H9 (cell line): ENCODE measurements around the gene NR1H2. TPM values are rescaled to one million over a fixed set of nuclear protein-coding genes. Genes with fewer than 3 reads are reported as not detected.

Source experiments
- DNase-seq: peaks from one replicate; pipeline ENCODE4 v3.0.0-alpha.2; 2017
- H2AFZ ChIP-seq: one replicate; pipeline ENCODE4 v1.6.1; 2013; ENCODE audit warnings: mild to moderate bottlenecking, low read length, control low read depth, moderate library complexity
- H2AK5ac ChIP-seq: 2 replicates; pipeline ENCODE4 v1.6.1; 2013; ENCODE audit warnings: low read length, control low read depth, mixed read lengths; ENCODE audit not compliant: insufficient read length
- H2BK120ac ChIP-seq: one replicate; pipeline ENCODE4 v1.6.1; 2013; ENCODE audit warnings: low read depth, mild to moderate bottlenecking, low read length, control low read depth, inconsistent platforms; ENCODE audit not compliant: poor library complexity, severe bottlenecking
- H2BK12ac ChIP-seq: 2 replicates; pipeline ENCODE4 v1.6.1; 2013; ENCODE audit warnings: low read length, control low read depth, mixed read lengths, low read depth; ENCODE audit not compliant: insufficient read length
- H2BK15ac ChIP-seq: 2 replicates; pipeline ENCODE4 v1.6.1; 2013; ENCODE audit warnings: low read depth, low read length, control low read depth
- H2BK20ac ChIP-seq: one replicate; pipeline ENCODE4 v1.6.1; 2013; ENCODE audit warnings: low read depth, mild to moderate bottlenecking, low read length, control low read depth, inconsistent platforms; ENCODE audit not compliant: poor library complexity, severe bottlenecking
- H2BK5ac ChIP-seq: 2 replicates; pipeline ENCODE4 v1.6.1; 2013; ENCODE audit warnings: low read length, control low read depth, mixed read lengths; ENCODE audit not compliant: insufficient read length
- H3K14ac ChIP-seq: 2 replicates; pipeline ENCODE4 v1.6.1; 2013; ENCODE audit warnings: low read length, control low read depth; ENCODE audit not compliant: insufficient read depth
- H3K18ac ChIP-seq: 2 replicates; pipeline ENCODE4 v1.6.1; 2013; ENCODE audit warnings: low read depth, mild to moderate bottlenecking, mixed read lengths, low read length, control low read depth; ENCODE audit not compliant: insufficient read length
- H3K23ac ChIP-seq: 2 replicates; pipeline ENCODE4 v1.6.1; 2013; ENCODE audit warnings: low read length, control low read depth, mixed read lengths, low read depth; ENCODE audit not compliant: insufficient read length
- H3K23me2 ChIP-seq: 2 replicates; pipeline ENCODE4 v1.6.1; 2013; ENCODE audit warnings: low read depth, mild to moderate bottlenecking, mixed read lengths, low read length, control low read depth; ENCODE audit not compliant: insufficient read length, poor library complexity, severe bottlenecking
- H3K27ac ChIP-seq: 2 replicates; pipeline ENCODE4 v1.5.1; 2013; ENCODE audit warnings: low read length, control low read depth, mixed read lengths, low read depth; ENCODE audit not compliant: insufficient read length
- H3K27me3 ChIP-seq: 2 replicates; pipeline ENCODE4 v1.6.1; 2013; ENCODE audit warnings: low read length, control low read depth, inconsistent platforms; ENCODE audit not compliant: insufficient read depth
- H3K4ac ChIP-seq: 2 replicates; pipeline ENCODE4 v1.6.1; 2013; ENCODE audit warnings: low read depth, mild to moderate bottlenecking, control low read depth, inconsistent platforms, low read length, moderate library complexity
- H3K4me1 ChIP-seq: 2 replicates; pipeline ENCODE4 v1.6.1; 2013; ENCODE audit warnings: low read length, control low read depth, inconsistent platforms; ENCODE audit not compliant: insufficient read depth
- H3K4me2 ChIP-seq: 2 replicates; pipeline ENCODE4 v1.6.1; 2013; ENCODE audit warnings: low read length, control low read depth, mixed read lengths; ENCODE audit not compliant: insufficient read length, insufficient read depth
- H3K56ac ChIP-seq: 2 replicates; pipeline ENCODE4 v1.6.1; 2013; ENCODE audit warnings: low read depth, mild to moderate bottlenecking, mixed read lengths, low read length, control low read depth; ENCODE audit not compliant: insufficient read length
- H3K79me1 ChIP-seq: 2 replicates; pipeline ENCODE4 v1.6.1; 2013; ENCODE audit warnings: low read depth, mild to moderate bottlenecking, moderate library complexity, low read length, control low read depth, inconsistent platforms; ENCODE audit not compliant: insufficient read depth, poor library complexity, severe bottlenecking
- H3K79me2 ChIP-seq: 2 replicates; pipeline ENCODE4 v1.6.1; 2013; ENCODE audit warnings: low read length, control low read depth, inconsistent platforms; ENCODE audit not compliant: insufficient read depth
- H3K9ac ChIP-seq: 2 replicates; pipeline ENCODE4 v1.6.1; 2013; ENCODE audit warnings: low read length, control low read depth, mixed read lengths; ENCODE audit not compliant: insufficient read length; ENCODE audit errors: extremely low read depth
- H3K9me3 ChIP-seq: one replicate; pipeline ENCODE4 v1.6.1; 2013; ENCODE audit warnings: low read depth, low read length, inconsistent platforms; ENCODE audit not compliant: control insufficient read depth
- H3T11ph ChIP-seq: one replicate; pipeline ENCODE4 v1.6.1; 2013; ENCODE audit warnings: mild to moderate bottlenecking, low read length, control low read depth, inconsistent platforms
- H4K20me1 ChIP-seq: one replicate; pipeline ENCODE4 v1.6.1; 2013; ENCODE audit not compliant: control insufficient read depth, insufficient read length, insufficient read depth
- H4K5ac ChIP-seq: 2 replicates; pipeline ENCODE4 v1.6.1; 2013; ENCODE audit warnings: low read depth, mild to moderate bottlenecking, mixed read lengths, low read length, control low read depth; ENCODE audit not compliant: insufficient read length
- H4K8ac ChIP-seq: replicated peaks from 2 replicates; pipeline ENCODE4 v1.6.1; 2013; ENCODE audit warnings: low read length, control low read depth, mixed read lengths, low read depth; ENCODE audit not compliant: insufficient read length
- H4K91ac ChIP-seq: 2 replicates; pipeline ENCODE4 v1.6.1; 2013; ENCODE audit warnings: low read depth, mild to moderate bottlenecking, moderate library complexity, mixed read lengths, low read length, control low read depth; ENCODE audit not compliant: insufficient read length
- H3K27ac Mint-ChIP-seq, 3 experiments: 2 replicates in 2 of 3; 3 replicates in 1 of 3; pipeline ENCODE4 v1.8.0; 2020 to 2021; ENCODE audit warnings: mixed read lengths in 3 of 3, mild to moderate bottlenecking in 1 of 3, moderate library complexity in 1 of 3
- H3K27me3 Mint-ChIP-seq: 2 replicates; pipeline ENCODE4 v1.8.0; 2021; ENCODE audit warnings: low read depth, mild to moderate bottlenecking, moderate library complexity, mixed read lengths
- H3K36me3 Mint-ChIP-seq, 3 experiments: 2 replicates in 2 of 3; 3 replicates in 1 of 3; pipeline ENCODE4 v1.8.0; 2020 to 2021; ENCODE audit warnings: low read depth in 3 of 3, mixed read lengths in 3 of 3; ENCODE audit not compliant: insufficient read depth in 1 of 3
- H3K4me1 Mint-ChIP-seq, 2 experiments: 2 replicates each; pipeline ENCODE4 v1.8.0; 2020; ENCODE audit warnings: mixed read lengths in 2 of 2
- H3K4me3 Mint-ChIP-seq, 2 experiments: 2 replicates in 1 of 2; 3 replicates in 1 of 2; pipeline ENCODE4 v1.8.0; 2020 to 2021; ENCODE audit warnings: mild to moderate bottlenecking in 2 of 2, mixed read lengths in 2 of 2, moderate library complexity in 1 of 2
- H3K9me3 Mint-ChIP-seq, 2 experiments: 2 replicates in 1 of 2; 3 replicates in 1 of 2; pipeline ENCODE4 v1.8.0; 2020; ENCODE audit warnings: mild to moderate bottlenecking in 2 of 2, mixed read lengths in 2 of 2, moderate library complexity in 1 of 2
- CTCF ChIP-seq: fragments of 200-600 bp; sonication (generic); conservative IDR thresholded peaks from 3 replicates; pipeline ENCODE4 v1.8.0; 2021; ENCODE audit warnings: antibody characterized with exemption, mild to moderate bottlenecking
- WGBS: extraction: QIAGEN DNeasy Blood & Tissue Kit; methylation state at CpG from one replicate; pipeline ENCODE4 v1.1.7; 2013; ENCODE audit warnings: missing lambda C conversion rate, low lambda C conversion rate, mixed read lengths; ENCODE audit not compliant: insufficient read length; ENCODE audit errors: extremely low coverage; 5-methylcytosine and 5-hydroxymethylcytosine counted together
- total RNA-seq: library from RNA; stranded (reverse); gene quantifications from 2 replicates; pipeline ENCODE4 v1.2.1, GENCODE V29; 2021

Gene NR1H2
- total RNA-seq, 1 experiment from 2014 or later, result 33.2 TPM

DNA sequence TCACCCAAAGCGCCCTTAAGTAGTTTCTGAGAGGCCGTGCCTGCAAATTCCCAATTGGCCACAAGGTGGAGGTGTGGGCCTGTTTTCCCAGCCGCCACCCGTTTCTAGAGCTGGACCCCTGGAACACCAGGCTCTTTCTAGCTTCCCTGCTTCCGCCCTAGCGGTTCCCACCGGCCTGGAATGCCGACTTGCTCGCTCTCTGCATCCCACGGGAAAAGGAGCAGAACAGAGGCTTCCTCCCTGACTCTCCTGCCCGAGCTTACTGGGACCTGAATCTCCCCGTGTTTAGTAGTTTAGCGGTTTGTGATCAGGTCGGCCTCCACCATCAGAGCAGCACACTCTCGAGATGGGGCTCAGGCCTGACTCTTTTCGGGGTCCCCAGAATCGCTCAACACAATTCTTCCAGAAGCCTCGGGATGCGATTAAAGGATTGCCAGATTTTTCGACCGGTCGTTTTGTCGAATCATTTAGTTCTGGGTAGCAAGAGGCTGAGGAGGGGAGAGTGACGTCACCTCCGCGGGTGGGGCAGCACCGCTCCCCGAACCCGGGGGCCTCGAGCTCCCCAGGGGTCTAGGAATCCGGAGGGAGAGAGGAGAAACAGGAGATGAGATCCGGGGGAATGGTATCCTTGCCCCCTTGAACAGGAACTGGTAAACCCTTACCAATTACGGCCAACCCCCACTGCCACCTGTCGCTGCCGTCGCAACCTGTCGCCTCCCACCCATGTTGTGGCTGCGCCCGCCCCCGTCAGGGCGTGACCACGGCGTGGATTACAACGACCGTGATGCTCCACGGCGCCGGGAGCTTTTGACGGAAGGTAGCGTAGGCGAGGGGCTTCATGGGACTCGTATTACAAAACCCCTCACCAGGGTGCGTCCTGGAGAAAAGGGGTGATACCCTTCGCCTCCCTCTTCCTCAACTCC is 18.8 kb upstream of the NR1H2 start:
- Histone ChIP-seq H4K91ac (no peak overlapping the region), H3K27ac (no peak overlapping the region), H3K27me3 (no peaks in the 10 kb centered on the region), H3K56ac (no peak overlapping the region), H3K9ac (no peak overlapping the region), H3K4me2 (peak overlapping the region; percentile 38), H2AFZ (no peak overlapping the region), H2BK15ac (no peak overlapping the region), H3K23me2 (no peaks in the 10 kb centered on the region), H3K23ac (no peak overlapping the region), H3K9me3 (no peaks in the 10 kb centered on the region), H3K79me2 (no peaks in the 10 kb centered on the region), H2BK120ac (no peak overlapping the region), H3K18ac (no peak overlapping the region), H3K14ac (peak overlapping the region; percentile 41; the same call in 1 of the 2 replicates), H2BK5ac (no peak overlapping the region), H2BK20ac (no peak overlapping the region), H3K79me1 (no peaks in the 10 kb centered on the region), H4K20me1 (no peaks in the 10 kb centered on the region), H3K4me1 (peaks cover 2% of the 10 kb centered on the region; the same call in 1 of the 2 replicates), H4K5ac (no peak overlapping the region), H4K8ac (no peak overlapping the region), H2AK5ac (no peak overlapping the region), H3K4ac (no peak overlapping the region), H3T11ph (no peak overlapping the region), H2BK12ac (no peak overlapping the region)
- H3K27ac Mint-ChIP-seq, result peak overlapping the region; percentile 34 to 72 (median 44); a peak in 2 of 7 replicates
- peak; percentile 90 for TF ChIP-seq CTCF
- WGBS, result no CpG with 5 or more reads among the region's 54 CpGs
- peak; percentile 83 for DNase-seq
- H3K27me3 Mint-ChIP-seq, result peaks cover 11% of the 10 kb centered on the region
- no peaks in the 10 kb centered on the region; a peak in 2 of 5 replicates for H3K9me3 Mint-ChIP-seq
- no peak overlapping the region for H3K4me3 Mint-ChIP-seq
- peaks cover 8 to 16% of the 10 kb centered on the region in 2 experiments for H3K4me1 Mint-ChIP-seq
- H3K36me3 Mint-ChIP-seq, result peaks cover 0 to 8% (median 6%) of the 10 kb centered on the region in 3 experiments; a peak in 3 of 7 replicates
